LNCaP clone FGC (cell line): ENCODE measurements around the gene RIMS3.
A peak's percentile ranks its signal among the peaks of the same experiment; 100 is the strongest.

Experiments
- DNase-seq: peaks from one replicate; pipeline ENCODE4 v3.0.0-alpha.2; 2011; ENCODE audit warnings: low read depth
- H3K4me3 ChIP-seq: 2 replicates; pipeline ENCODE4 v1.5.1; 2011; ENCODE audit warnings: mild to moderate bottlenecking, low read depth, low read length, control low read depth
- TF ChIP-seq, protein P1 (sequence below): IDR thresholded peaks from 2 replicates; pipeline ENCODE4 v1.5.1; 2012; ENCODE audit warnings: mild to moderate bottlenecking; ENCODE audit not compliant: control insufficient read depth, insufficient read depth; ENCODE audit errors: extremely low read depth

The RIMS3 gene

DNA sequence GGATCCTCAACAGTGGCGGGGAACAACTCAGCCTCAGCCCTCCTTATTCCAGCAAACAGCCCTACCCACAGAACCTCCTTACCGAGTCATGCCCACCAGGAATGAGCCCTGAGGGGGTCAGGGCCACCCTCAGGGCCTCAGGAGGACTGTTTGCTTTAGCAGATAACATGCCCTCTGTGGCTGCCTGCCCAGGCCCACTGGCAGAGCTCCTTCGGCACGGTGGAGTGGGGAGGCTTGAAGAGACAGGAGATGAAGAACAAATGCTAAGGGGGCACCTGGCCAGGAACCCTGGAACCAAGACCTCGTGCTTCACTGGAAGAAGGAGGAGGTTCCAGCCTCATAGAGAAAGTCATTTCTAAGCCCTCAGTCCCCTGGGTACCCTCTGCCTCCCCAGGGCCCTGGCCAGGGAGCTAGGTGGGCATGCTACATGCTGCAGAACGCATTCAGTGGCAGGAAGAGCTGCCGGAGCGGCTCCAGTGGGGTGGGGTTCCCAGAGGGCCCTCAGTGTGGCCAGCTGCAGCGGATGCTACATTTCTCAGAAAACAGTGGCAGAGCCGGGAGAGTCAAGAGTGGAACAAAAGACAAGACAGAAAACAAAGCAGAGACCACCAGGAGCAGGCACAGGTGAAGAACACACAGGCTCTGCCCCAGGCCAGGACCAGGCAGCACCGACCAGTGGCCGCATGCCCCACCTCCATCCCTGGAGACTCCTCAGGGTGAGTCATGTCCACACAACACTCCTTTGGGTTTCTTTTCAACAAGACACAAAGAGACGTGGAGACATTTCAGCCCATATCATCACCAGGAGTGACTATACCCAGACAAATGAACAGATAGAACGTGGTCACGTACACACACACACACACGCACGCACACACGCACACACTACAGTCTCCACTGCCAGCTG is 39.8 kb downstream of the RIMS3 start:
- no peak for DNase-seq

DNA sequence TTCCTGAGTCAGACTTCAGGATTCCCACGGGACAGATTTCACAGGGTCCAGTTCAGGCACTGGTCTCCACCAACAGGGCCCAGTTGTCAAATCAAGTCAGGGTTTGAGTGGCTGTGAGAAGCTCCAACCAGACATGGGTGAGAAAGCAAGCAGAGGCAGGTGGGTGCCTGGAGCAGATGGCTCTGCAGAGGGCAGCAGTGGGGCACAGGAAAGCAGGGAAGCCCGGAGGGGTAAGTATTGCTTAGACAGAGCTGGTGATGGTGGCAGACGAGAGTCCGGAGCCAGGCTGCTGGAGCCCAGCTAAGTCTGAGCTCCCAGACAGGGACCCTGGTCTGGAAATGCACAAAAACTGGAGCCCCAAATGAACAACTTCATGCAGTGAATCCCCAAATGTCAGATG is 40.4 kb downstream of the RIMS3 start:
- DNase-seq = no peak
- H3K4me3 ChIP-seq = no peak overlapping the region
- TF ChIP-seq, protein P1, sequence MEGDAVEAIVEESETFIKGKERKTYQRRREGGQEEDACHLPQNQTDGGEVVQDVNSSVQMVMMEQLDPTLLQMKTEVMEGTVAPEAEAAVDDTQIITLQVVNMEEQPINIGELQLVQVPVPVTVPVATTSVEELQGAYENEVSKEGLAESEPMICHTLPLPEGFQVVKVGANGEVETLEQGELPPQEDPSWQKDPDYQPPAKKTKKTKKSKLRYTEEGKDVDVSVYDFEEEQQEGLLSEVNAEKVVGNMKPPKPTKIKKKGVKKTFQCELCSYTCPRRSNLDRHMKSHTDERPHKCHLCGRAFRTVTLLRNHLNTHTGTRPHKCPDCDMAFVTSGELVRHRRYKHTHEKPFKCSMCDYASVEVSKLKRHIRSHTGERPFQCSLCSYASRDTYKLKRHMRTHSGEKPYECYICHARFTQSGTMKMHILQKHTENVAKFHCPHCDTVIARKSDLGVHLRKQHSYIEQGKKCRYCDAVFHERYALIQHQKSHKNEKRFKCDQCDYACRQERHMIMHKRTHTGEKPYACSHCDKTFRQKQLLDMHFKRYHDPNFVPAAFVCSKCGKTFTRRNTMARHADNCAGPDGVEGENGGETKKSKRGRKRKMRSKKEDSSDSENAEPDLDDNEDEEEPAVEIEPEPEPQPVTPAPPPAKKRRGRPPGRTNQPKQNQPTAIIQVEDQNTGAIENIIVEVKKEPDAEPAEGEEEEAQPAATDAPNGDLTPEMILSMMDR = peak; percentile 70

More for the DNA sequence above, 39.8 kb downstream of the RIMS3 start:
- H3K4me3 ChIP-seq = no peak overlapping the region
- TF ChIP-seq, protein P1 = no peak

DNA sequence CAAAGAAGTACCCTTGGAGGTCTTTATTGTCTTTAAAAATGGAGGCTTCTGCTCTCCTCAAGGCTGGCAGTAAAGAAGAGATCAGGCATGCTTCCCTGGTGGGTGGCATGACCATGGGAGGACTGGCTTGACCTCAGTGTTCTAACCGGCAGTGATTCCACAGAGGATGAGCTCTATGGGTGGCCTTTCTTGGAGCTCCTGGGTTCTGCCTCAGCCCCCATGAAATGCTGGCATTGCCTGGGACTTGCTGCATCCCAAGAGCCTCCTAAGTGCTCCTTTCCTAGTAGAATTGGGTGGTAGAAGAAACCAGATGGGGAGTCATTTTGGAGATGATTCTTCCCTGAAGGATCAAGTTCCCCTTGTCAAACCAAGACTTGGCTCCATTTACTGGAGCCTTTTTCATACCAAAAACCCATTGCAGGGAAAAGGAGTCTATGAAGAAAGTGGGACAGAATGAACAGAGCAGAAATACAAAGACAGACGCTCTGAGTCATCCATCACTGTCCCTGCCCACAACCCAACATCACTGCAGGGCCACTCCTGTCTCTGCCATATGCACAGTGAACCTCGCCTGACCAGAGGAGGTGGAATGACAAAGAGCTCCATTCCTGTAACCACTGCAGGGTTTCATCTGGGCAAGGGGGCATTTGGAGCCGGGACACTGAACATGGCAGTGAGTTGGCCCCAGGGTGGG is 42.4 kb downstream of the RIMS3 start:
- TF ChIP-seq, protein P1 = no peak
- DNase-seq = no peak
- no peak overlapping the region for H3K4me3 ChIP-seq

DNA sequence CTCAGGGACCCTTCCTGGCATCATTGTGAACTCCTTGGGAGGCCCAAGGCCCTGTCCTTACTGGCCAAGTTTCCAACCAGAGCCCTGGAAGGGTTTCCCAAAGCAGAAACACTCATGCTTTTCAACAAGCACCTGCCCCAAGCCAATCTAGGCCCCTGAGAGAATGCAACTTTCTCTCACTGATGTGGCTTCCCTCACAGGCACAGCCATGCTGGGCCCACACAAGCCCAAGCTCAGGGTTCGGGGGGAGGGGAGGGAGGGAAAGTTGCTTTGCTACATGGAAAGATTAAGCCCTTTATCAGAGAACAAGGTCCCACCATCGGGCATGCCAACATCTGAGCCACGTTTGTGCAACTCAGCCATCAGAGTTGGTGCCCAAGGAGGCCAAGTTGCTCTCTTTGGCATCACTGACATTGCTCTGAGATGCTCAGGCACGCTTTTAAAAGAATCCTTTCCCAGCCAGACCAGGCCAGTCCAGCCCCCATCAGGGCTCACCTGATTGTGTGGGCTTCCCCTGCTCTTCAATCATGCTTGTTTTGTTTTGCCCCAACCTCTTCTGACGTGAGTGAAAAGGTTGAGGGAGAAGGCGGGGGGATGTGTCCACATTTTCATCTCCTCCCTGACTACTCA is 43.5 kb downstream of the RIMS3 start:
- TF ChIP-seq, protein P1 = no peak
- no peak for DNase-seq
- H3K4me3 ChIP-seq = no peak overlapping the region

DNA sequence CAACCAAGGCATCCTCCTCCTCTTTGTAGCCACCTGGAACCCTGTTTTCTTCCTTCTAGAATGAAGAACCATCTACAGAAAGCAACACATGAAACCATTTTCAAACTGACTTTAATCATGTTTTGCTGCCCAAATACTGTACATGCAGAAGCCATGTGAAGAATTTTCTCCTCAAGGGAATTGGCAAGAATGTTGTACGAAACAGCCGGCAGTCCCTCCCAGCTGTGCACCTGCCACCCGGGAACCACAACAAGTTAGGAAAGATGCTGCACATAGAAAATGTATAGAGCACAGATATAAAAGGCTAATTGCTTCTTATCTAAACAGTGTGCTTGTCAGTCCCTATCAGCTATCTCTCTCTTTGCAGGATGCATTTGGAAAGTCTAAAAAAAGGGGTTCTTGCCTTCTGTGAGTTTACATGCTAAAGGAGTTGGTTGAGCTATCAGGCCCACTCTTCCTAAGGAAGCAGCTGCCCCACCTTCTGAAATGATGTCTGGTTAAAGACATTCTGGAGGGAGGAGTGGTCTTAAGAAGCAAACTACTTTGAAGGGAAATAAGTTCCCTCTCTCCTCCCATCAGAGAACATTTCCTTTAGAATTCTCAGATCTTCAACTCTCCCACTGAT is 44.8 kb downstream of the RIMS3 start:
- TF ChIP-seq, protein P1 = no peak
- no peak for DNase-seq
- H3K4me3 ChIP-seq = no peak overlapping the region

DNA sequence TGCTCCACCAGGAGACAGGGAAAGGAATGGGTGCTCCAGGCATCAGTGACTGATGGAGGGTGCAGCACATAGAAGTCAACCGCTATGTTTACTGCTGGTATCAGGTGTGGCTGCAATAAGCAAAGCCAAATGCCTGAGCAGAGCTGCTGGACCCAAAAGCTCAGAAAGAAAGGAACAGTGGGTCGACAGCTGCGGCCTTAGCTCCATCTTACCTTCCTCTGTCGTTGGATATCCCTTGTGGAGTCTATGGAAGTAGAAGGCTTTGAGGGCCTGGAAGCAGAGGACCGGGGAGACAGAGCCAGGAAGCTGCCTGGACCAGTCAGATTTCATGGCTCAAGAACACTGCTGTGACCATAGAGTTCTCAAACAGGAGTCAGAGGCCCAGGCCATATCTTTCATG is 45.3 kb downstream of the RIMS3 start:
- TF ChIP-seq, protein P1 = no peak
- H3K4me3 ChIP-seq = no peak overlapping the region
- DNase-seq = no peak
